Ovary (tissue), 3 donors: ENCODE data around the gene PRND.

Source experiments
- CTCF ChIP-seq, 3 donors: fragments of 450-650 bp in 2 of 3; fragments of 200-600 bp in 1 of 3; IDR thresholded peaks; one replicate each; pipeline versions ENCODE4 v1.5.1 to v1.8.0; 2016 to 2022; ENCODE audit warnings: antibody characterized with exemption in 3 of 3, mild to moderate bottlenecking in 1 of 3
- EP300 ChIP-seq: sonication (generic); formaldehyde crosslinking; IDR thresholded peaks from one replicate; pipeline ENCODE4 v1.6.1; 2017; ENCODE audit warnings: antibody characterized with exemption
- POLR2A ChIP-seq: fragments of 450-650 bp; IDR thresholded peaks from one replicate; pipeline ENCODE4 v1.6.1; 2017; ENCODE audit warnings: antibody characterized with exemption, mild to moderate bottlenecking, moderate library complexity
- donor health status: DM: no; HTN: no; CAD: no.

DNA sequence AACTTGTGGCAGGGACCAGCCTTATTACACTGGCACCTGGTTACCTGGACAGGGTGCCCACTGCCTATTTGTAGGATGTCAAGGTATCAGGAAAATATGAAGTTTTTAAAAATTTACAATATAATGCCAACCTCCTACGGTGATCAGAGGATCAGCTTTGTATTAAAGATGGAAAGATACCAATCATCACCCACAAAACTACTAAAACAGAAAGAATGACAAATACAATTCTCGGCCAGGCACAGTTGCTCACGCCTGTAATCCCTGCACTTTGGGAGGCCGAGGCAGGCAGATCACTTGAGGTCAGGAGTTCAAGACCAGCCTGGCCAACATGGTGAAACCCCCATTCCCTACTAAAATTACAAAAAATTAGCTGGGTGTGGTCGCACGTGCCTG is 18.4 kb upstream of the PRND start:
- TF ChIP-seq POLR2A (no peak), CTCF (IDR thresholded peaks at IDR 0.05) (no peak), EP300 (no peak)
